Panc1 (cell line): ENCODE data around the gene HINT3.

Source experiments
- CTCF ChIP-seq: fragments of 450-650 bp; IDR thresholded peaks from 2 replicates; pipeline ENCODE4 v1.5.1; 2017; ENCODE audit warnings: mild to moderate bottlenecking
- POLR2AphosphoS5 ChIP-seq: IDR thresholded peaks from 2 replicates; pipeline ENCODE4 v1.6.1; 2012; ENCODE audit warnings: mild to moderate bottlenecking, low read depth, low read length, moderate library complexity
- REST ChIP-seq, 2 experiments: IDR thresholded peaks; 2 replicates each; pipeline ENCODE4 v1.6.1; 2011 to 2012; ENCODE audit warnings: low read depth in 2 of 2, control low read depth in 1 of 2, low read length in 1 of 2, mild to moderate bottlenecking in 1 of 2, moderate library complexity in 1 of 2; ENCODE audit not compliant: insufficient read depth in 1 of 2
- SIN3A ChIP-seq: IDR thresholded peaks from 2 replicates; pipeline ENCODE4 v1.6.1; 2012; ENCODE audit warnings: low read depth, mild to moderate bottlenecking, low read length, moderate library complexity, borderline replicate concordance; ENCODE audit not compliant: insufficient read depth

DNA sequence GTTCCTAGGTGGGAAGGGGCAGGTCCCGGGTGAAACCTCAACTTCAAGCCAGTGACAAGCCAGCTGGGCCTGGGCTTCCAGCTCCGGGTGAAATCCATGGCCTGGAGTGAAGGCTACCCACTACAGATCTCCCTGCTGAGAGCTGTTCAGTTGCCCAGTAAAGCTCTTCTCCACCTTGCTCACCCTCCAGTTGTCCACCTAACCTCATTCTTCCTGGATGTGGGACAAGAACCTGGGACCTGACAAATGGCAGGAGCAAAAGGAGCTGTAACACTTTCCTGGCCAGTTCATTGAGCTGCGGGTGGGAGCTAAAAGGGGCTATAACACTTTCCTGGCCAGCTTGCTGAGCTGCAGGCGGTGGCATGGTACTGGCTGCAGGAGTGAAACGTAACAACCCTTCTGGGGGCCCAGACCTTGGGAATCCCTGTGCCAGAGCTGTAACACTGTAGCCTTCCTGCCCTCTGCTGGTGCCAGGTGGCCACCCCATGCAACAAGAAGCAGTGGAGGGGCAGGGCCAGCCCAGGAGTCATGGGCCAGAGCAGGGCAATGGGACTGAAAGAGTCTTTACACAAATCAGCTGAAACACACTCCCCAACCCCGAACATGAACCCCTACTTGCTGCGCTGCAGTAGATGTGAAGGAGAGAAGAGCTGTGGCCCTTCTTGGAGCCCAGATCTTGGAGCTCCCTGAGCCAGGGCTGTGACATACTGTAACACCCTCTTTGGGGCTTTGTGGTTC is 3.6 kb upstream of the HINT3 start:
- TF ChIP-seq POLR2AphosphoS5 (no peak), CTCF (peak; percentile 67), SIN3A (no peak), REST (IDR thresholded peaks at IDR 0.05; ENCODE audit: insufficient read depth in 1 of 2, low read depth in 2 of 2, low read length in 1 of 2) (no peak)
